8988T (cell line): ENCODE results near the gene HSPB1.

Experiments
- DNase-seq: peaks from one replicate; pipeline ENCODE4 v3.0.0; 2011

HSPB1 gene

GRCh38 chr7:76336094-76336493 lies 33.6 kb downstream of the HSPB1 start:
- DNase-seq: no peak

DNA sequence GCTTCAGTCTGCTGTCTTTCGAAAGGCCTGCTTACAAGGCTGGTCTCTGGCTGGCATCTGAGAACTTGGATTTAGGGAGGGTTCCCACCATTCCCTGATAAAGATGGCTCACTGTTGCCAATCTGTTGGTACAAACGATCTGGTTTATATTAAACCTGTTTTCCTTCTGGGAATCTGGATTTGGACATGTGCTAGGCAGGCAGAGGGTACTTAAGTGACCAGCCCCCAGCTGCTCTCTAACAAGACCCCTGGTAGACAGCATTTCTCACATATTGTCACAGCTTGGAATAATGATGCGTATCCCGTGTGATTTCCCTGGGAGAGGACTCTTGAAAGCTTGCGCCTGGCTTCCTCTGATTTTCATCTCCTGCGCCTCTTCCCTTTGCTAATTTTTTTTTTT lies 34.7 kb downstream of the HSPB1 start:
- DNase-seq: no peak

GRCh38 chr7:76338298-76339084 lies 36.0 kb downstream of the HSPB1 start:
- no peak for DNase-seq

- no peak for DNase-seq
These were observed 38.2 kb downstream of the HSPB1 start for GRCh38 chr7:76340617-76341131.

DNA sequence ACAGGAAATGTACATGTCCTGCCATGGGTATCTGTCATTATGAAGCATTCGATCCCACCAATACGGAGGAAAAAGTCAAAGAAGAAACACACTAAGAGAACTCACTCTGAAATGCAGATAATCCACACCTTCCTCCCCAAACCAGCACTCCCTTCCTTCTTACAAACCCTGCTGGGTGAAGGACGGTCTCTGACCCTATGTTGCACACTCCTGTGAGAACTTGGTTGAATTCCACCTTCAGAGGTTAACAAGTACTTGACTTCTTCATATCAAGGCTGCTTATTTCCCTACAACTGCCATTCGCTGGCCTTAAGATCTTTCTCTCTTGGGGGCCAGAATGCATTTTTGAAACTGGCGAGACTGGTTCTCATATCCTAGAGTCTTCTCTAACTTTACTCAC lies 39.7 kb downstream of the HSPB1 start:
- no peak for DNase-seq

DNA sequence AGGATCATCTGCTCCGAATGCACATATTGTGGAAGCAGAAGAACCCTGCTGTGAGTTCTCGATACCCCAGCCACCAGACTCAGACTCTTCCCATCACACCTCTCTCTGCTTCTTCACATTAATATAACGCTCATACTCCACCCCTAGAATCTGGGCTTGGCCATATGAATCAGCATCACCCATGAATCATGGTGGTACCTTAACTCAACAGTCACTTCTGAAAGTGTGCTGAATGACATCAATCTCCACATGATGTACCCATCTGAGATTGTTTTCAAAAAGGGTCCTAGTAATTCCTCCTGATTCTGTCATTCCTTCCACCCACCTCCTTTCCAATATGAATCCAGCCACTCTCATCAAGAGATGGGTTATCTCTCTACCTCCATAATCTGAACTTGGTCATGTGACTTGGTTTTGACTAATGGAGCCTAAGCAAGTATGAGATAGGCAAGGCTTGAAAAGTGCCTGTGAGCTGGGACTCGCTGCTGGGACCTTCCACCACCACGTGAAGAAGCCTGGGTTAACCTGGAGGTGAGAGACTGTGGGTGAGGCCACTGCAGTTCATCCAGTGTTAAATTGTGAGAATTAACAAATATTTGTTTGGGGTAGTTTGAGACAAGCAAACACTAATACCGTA lies 40.9 kb downstream of the HSPB1 start:
- no peak for DNase-seq

GRCh38 chr7:76343931-76344321 lies 41.5 kb downstream of the HSPB1 start:
- no peak for DNase-seq

DNA sequence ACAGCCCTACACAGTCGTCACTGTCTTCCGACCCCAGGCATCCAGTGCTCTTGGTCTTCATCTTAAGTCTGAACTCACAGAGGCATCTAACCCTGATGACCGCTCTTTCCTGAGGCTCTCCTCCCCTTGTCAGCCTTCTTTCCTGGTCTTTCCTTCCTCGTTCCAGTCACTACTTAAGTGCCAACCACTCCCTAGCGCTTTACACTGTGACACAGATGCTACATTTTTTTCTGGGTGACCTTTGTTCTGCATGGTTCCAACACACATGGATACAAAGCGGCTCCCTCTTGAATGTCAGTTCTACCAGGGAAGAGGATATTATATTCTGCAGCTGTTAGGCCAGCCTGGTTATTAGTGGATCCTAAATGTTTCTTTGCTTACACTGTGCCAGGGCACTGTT lies 43.6 kb downstream of the HSPB1 start:
- no peak for DNase-seq

DNA sequence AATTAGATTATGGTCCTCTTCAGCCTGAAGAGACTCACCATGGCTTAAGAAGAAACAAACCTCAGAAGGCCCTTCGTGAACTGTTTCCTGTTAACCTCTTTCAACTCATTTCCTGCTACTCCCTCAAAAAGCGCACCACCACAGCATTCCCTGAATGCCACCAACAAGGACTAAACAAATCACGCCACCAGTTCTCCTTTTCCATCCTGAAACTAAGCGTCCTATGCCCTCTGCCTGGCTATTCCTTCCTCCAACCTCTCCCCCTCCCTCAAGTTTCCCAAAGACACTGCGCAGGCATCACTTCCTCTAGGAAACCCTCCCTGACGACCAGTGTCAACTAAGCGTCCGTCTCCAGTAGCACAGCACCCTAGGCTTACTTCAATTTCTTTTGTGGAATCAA lies 44.3 kb downstream of the HSPB1 start:
- no peak for DNase-seq

DNA sequence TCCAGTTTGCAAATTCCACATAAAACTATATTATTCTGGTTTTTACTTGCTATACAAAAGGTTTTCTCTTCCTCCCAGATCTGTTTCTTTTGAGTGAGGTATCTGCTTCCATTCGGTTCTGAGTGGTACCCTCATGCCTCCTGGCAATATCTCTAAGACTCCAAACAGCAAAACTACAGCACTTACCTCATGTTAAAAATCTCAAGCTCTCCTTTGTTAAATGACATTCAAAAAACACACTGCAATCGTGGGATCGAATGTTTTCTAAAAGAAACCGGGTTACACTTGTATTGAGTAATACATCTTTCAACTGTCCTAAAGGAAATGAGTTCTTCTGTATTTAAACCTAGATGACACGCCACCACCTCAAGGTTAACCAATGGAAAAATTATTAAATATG lies 45.2 kb downstream of the HSPB1 start:
- no peak for DNase-seq

GRCh38 chr7:76349313-76349885 lies 46.9 kb downstream of the HSPB1 start:
- no peak for DNase-seq

DNA sequence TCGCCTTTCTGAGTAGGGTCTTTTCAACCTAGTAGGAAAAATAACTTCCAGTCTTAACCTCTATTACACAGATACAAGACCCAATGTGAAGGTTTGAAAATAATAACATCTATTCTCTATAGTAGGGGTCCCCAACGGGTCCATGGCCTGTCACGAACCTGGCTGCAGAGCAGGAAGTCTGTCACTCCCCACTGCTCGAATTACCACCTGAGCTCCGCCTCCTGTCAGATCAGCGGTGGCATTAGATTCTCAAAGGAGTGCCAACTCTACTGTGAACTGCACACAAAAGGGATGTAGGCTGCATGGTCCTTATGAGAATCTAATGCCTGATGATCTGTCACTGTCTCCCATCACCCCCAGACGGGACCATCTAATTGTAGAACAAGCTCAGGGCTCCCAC lies 48.9 kb downstream of the HSPB1 start:
- DNase-seq: no peak

DNA sequence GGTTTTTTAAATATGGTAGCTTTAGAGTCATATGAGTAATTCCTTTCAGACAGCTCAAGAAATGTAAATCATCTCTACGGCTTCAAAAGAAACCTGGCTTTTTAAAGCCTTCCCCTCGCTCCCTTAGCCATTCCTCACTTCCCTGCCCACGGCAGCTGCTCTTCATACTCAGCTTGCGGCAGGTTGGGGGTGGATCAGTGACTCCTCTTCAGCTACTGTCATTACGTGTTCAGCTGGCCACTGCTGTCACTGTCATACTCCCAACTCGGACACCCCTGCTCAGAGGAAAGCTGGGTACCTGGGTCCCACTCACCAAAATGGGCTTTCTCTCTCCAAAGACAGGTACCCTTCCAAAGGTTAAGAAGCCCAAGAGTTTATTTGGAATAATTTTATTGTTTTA lies 49.7 kb downstream of the HSPB1 start:
- DNase-seq: no peak

- DNase-seq: no peak
These were observed 51.3 kb downstream of the HSPB1 start for GRCh38 chr7:76353744-76354143.
